Measurements from ENCODE around the gene LGI2.
"Not testable (repeated sequence)": the region's sequence is repeated elsewhere in the genome, so short reads cannot be mapped to it uniquely, and the experiment has no call there.

The LGI2 gene

GRCh38 chr4:25030277-25031076, at the start of gene LGI2:
Gene LGI2, minus strand, starts transcription at chr4:25030946. Its CDS starts 253 bp downstream, at chr4:25030693.
- no peak for DNase-seq

- no peak for DNase-seq
Measured at GRCh38 chr4:25078523-25078922, 47.8 kb upstream of the LGI2 start.

- no peak for DNase-seq
Measured at GRCh38 chr4:25076625-25077398, 46.1 kb upstream of the LGI2 start.

- DNase-seq: no peak
Measured at GRCh38 chr4:25075851-25076250, 45.1 kb upstream of the LGI2 start.

- no peak for DNase-seq
Measured at GRCh38 chr4:25075129-25075528, 44.4 kb upstream of the LGI2 start.

- no peak for DNase-seq
Measured at GRCh38 chr4:25070545-25070944, 39.8 kb upstream of the LGI2 start.

GRCh38 chr4:25069014-25069413, 38.3 kb upstream of the LGI2 start:
- no peak for DNase-seq

GRCh38 chr4:25068386-25068785, 37.6 kb upstream of the LGI2 start:
- DNase-seq: no peak

- no peak for DNase-seq
Measured at GRCh38 chr4:25065932-25066590, 35.3 kb upstream of the LGI2 start.

GRCh38 chr4:25065431-25065858, 34.7 kb upstream of the LGI2 start:
- DNase-seq: no peak

- not testable (repeated sequence) for DNase-seq
Measured at GRCh38 chr4:25064447-25064846, 33.7 kb upstream of the LGI2 start.

GRCh38 chr4:25063116-25063515, 32.4 kb upstream of the LGI2 start:
- DNase-seq: no peak

- DNase-seq: no peak
Measured at GRCh38 chr4:25062098-25062497, 31.4 kb upstream of the LGI2 start.

GRCh38 chr4:25061602-25062001, 30.9 kb upstream of the LGI2 start:
- DNase-seq: no peak

GRCh38 chr4:25060963-25061340, 30.2 kb upstream of the LGI2 start:
- DNase-seq: no peak

GRCh38 chr4:25060241-25060962, 29.7 kb upstream of the LGI2 start:
- DNase-seq: no peak

GRCh38 chr4:25059791-25060190, 29.0 kb upstream of the LGI2 start:
- DNase-seq: no peak

- no peak for DNase-seq
Measured at GRCh38 chr4:25058796-25059195, 28.1 kb upstream of the LGI2 start.

- no peak for DNase-seq
Measured at GRCh38 chr4:25057299-25057698, 26.6 kb upstream of the LGI2 start.

GRCh38 chr4:25052037-25052436, 21.3 kb upstream of the LGI2 start:
- not testable (repeated sequence) for DNase-seq

- no peak for DNase-seq
Measured at GRCh38 chr4:25051534-25051933, 20.8 kb upstream of the LGI2 start.

- no peak for DNase-seq
Measured at GRCh38 chr4:25050370-25051078, 19.8 kb upstream of the LGI2 start.
